Epithelial cell of proximal tubule (primary cell): ENCODE results near the gene DLGAP5. TPM values are rescaled to one million over a fixed set of nuclear protein-coding genes. Genes with fewer than 3 reads are reported as not detected.

Experiments
- DNase-seq: peaks from one replicate; pipeline ENCODE4 v3.0.0-alpha.2; 2011; ENCODE audit warnings: low read depth
- H3K4me3 ChIP-seq: 2 replicates; pipeline ENCODE4 v1.5.1; 2011; ENCODE audit warnings: low read depth, mild to moderate bottlenecking, low read length
- CTCF ChIP-seq: conservative IDR thresholded peaks from 2 replicates; pipeline ENCODE4 v1.5.1; 2012; ENCODE audit warnings: low read depth, mild to moderate bottlenecking, low read length
- total RNA-seq: library from RNA; depleted of rRNA; stranded (reverse); fragments of >200 nt; gene quantifications from 2 replicates; pipeline ENCODE4 v1.2.3, GENCODE V29; 2015

The DLGAP5 gene
- total RNA-seq, 1 donor from 2014 or later: 58.4 TPM

- no peak for TF ChIP-seq CTCF
- no peak for DNase-seq
- H3K4me3 ChIP-seq: no peak overlapping the region
These were observed 69.6 kb downstream of the DLGAP5 start for GRCh38 chr14:55121628-55122439.

GRCh38 chr14:55120571-55121495 is 70.6 kb downstream of the DLGAP5 start:
- H3K4me3 ChIP-seq: no peak overlapping the region
- TF ChIP-seq CTCF: no peak
- no peak for DNase-seq

- no peak overlapping the region for H3K4me3 ChIP-seq
- TF ChIP-seq CTCF: no peak
- no peak for DNase-seq
These were observed 72.6 kb downstream of the DLGAP5 start for GRCh38 chr14:55118761-55119160.

GRCh38 chr14:55117803-55118441 is 73.5 kb downstream of the DLGAP5 start:
- DNase-seq: no peak
- no peak overlapping the region for H3K4me3 ChIP-seq
- TF ChIP-seq CTCF: no peak

GRCh38 chr14:55116246-55117030 is 74.9 kb downstream of the DLGAP5 start:
- DNase-seq: no peak
- no peak overlapping the region for H3K4me3 ChIP-seq
- TF ChIP-seq CTCF: no peak

GRCh38 chr14:55115861-55116245 is 75.5 kb downstream of the DLGAP5 start:
- TF ChIP-seq CTCF: no peak
- no peak for DNase-seq
- no peak overlapping the region for H3K4me3 ChIP-seq
